Mesenteric fat pad (tissue), 1 donor: ENCODE data around the gene ENO1. TPM values are rescaled to one million over a fixed set of nuclear protein-coding genes. Genes with fewer than 3 reads are reported as not detected.

Experiments used
- DNase-seq: peaks from one replicate; pipeline ENCODE4 v3.0.0-alpha.2; 2020; ENCODE audit warnings: low spot score
- total RNA-seq: library from RNA; stranded (reverse); fragmentation: NEBNext Ultra II Directional; extraction: Animal tissue kit (Norgen Biotek cat#: 25700); gene quantifications from one replicate; pipeline ENCODE4 v1.2.1, GENCODE V29; 2021
- donor health status: DM: yes; HTN: yes; CAD: no.

The ENO1 gene
- total RNA-seq, 1 donor from 2014 or later: 863 TPM

DNA sequence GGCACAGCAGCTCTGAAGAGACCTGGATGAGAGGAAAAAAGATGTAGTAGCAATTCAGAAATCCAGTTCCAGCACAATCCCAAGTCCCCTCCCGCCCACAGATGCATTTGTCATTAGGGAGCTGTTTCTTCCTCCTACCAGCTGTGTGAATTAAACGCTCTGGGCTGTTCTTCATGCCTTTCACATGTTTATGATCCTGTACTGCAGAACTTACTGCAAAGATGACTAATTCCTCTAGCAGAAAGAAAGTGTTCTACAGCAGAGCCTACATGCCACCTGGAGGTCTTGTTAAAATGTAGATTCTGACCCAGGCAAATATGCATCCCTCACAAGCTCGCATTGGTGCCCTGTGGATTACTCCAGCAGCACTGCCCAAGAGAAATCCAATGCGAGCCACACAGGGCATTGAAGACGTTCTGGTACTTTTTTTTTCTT, 6.5 kb downstream of the ENO1 start:
- DNase-seq: no peak

DNA sequence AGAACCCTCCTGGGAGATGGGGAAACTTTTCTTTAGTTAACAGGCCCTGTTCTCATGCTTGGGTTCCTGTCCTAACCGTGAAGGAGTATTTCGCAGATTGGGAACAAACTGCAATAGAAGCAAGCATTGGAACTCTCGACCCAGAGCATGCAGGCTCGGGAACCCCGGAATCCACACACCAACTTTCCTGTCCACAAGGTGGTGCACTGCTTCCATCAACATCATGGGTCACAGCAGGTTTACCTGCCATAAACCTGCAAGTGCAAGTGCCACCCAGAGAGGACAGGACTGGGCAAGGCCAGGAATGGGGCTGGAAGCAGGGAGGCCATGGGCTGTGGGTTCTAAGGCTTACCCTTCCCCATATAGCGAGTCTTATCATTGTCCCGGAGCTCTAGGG, 6.9 kb downstream of the ENO1 start:
- no peak for DNase-seq

DNA sequence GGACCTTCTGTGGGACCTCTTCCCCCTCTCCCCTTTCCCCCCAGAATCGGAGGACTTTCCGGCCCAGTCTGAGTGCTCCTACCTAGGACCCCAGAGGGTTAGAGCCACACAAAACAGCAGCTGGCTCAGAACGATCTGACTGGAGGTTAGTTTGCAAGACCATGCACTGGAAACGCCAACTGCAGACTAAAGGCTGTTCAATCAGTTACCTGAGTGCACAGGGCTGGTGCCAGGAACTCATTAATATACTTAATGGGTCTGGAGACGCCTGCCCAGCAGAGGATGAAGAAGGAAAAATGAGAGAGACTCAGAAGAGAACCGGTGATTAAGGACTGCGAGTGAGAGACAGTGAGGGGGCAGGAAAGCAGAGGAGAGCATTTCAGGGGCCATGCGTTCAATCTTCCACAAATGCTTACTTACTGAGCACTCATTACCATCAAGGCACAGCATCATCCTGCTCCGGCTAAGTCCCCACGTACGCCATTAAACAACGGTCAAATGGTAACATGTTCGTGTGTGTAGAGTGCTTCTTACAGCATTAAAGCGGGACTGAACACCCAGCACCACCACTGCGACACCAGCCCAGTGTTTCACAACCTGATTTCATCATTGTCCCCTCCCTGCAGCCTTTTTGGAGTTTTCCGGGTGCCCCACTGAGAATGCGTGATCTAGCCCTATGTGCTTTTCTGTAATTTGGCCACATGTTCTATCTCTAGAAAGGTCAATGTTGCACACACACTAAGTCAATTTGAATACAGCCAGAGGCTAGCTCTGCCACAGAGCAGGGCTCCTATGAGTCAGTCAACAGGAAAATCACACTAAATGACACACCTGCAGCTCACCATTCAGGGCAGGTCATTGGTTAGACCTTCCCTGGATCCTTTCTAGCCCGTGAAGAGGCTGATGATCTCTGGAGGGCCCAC, 7.6 kb downstream of the ENO1 start:
- DNase-seq: no peak

DNA sequence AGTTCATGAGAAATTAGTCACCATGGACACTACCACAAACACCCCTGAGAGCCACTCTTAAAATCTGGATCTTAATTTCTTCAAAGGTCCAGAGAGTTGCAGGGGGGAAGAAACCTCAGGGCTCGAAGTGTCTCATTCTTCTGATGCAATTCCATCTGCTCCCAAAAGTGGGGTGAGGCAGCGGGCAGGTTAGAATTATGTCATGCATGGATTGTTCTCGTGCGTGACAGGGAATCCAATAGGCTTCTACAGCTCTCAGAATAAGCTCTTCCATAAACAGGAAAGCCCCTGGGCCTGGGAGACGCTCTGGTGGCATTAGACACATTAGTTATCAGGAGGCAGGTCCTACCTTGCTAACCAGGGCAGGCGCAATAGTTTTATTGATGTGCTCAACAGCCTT, 8.4 kb downstream of the ENO1 start:
- no peak for DNase-seq

DNA sequence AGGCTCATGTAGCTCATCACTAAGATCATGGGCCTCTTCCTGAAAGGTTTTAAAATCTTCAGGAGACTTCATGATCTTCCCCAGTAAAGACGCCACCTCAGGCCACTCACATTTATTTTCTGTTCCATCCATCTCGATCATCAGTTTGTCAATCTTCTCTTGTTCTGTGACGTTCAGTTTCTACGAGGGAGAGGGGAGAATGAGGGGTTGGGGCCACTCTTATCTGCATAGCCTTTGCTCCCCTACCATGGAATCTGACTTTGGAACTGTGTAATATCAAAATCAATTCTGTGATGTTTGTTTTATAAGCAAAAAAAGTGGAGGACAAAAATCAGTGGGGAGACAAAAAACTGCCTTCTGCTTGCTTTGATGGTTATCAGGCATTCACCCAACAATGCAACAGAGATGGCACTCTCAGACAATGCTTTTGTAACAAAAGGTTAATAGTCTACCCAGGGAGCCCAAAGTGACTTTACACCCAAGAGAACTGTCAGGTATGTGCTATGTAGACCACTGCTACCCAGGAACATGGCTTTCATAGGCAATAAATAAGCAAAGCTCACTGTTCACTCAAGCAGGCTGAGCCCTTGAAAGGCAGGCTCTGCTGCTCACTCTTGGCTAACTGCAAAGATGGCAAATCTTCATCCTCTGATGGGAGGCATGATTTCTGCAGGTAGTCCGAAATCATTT, 10.5 kb downstream of the ENO1 start:
- no peak for DNase-seq

DNA sequence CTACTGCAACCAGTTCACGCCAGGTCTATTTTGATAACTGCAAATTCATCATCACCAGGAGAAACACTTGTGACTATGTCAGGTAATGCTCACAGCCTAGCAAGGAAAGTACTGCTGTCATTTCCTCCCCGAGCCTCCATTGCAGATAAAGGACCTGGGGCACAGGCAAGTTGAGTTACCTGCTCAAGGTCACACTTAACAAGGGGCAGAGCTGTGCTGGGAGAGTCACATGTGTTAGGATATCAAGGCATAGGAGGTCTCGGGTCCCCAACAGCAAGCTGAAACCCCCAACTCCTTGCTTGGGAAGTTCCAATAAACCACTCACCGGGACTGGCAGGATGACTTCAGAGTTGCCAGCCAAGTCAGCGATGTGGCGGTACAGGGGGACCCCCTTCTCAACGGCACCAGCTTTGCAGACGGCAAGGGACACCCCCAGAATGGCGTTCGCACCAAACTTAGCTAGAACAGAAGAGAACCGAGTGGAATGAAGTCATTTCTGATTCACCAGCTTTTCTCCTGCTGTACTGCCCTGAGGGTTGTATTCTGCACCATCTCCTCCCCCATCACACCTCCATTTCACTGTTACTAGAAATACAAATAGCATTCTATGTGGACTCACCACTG, 11.6 kb downstream of the ENO1 start:
- no peak for DNase-seq

DNA sequence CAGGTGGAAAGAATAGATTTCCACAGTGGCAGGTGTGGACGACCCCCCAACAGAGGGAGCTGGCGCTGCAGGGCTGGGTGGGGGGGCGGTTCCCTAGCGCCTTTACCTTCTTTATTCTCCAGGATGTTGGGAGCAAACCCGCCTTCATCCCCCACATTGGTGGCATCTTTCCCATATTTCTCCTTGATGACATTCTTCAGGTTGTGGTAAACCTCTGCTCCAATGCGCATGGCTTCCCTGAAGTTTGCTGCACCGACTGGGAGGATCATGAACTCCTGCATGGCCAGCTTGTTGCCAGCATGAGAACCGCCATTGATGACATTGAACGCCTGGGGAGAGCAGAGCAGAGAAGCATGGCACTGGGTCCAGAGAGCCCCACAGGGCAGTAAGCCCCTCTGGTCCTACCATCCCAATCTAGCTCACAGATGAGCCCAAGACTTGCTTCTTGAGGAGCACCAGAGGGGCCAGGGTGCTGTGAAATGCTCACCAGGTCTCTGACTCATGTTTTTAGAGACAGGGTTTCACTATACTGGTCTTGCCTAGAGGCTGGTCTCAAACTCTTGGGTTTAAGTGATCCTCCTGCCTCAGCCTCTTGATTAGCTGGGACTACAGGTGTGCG, 12.2 kb downstream of the ENO1 start:
- DNase-seq: no peak

DNA sequence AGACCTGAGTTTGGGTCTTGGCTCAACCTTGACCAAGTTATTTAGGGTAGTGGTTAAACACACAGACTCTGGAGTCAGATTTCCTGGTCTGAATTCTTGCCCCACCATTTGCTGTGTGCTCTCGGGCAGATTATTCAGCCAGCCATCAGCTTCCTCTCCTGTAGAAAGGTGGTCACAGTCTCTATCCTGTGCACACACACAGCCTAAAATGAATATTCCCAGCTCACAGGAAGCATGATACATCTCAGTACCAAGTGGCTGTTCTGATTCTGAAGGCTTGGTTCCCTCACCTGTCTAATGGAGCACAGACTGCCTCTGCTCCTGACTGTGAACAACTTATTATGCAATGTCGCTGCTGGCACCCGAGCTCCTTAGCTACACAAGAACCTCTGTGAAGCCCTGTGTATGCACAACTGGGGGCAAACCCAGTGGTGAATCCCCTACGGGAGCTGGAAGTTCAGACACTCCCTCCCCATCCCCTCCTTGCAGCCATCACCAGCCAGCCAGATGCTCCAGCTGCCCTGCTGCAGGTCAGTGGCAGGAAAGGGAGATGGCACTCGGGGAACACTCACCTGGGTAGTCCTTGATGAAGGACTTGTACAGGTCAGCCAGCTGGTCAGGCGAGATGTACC, 13.7 kb downstream of the ENO1 start:
- DNase-seq: no peak

DNA sequence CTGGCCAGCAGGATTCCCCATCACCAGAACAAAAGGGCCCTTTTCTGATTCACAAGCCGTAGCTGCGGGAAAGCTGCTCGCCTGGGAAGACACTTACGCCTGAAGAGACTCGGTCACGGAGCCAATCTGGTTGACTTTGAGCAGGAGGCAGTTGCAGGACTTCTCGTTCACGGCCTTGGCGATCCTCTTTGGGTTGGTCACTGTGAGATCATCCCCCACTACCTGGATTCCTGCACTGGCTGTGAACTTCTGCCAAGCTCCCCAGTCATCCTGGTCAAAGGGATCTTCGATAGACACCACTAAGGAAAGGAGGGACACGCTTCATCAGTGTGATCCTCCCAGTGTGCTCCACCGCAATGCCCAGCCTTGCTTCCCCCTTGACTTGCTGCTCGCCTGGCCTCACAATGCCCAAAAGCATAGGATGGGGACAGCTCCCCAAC, 14.7 kb downstream of the ENO1 start:
- DNase-seq: no peak

DNA sequence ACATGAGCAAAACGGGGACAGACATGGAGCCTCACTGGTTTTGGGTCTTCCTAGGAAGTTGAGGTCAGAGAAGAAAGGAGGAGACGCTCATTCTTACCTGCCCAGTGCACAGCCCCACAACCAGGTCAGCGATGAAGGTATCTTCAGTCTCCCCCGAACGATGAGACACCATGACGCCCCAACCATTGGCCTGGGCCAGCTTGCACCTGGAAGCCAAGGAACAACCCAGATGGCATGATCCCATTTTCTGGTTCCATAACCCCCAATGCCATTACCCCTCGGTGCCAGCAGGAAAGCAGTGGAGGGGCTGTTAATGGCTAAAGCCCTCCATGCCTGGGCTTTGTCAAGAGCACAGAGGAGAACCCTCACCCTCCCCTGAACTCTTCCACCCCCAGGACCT, 15.3 kb downstream of the ENO1 start:
- DNase-seq: no peak

DNA sequence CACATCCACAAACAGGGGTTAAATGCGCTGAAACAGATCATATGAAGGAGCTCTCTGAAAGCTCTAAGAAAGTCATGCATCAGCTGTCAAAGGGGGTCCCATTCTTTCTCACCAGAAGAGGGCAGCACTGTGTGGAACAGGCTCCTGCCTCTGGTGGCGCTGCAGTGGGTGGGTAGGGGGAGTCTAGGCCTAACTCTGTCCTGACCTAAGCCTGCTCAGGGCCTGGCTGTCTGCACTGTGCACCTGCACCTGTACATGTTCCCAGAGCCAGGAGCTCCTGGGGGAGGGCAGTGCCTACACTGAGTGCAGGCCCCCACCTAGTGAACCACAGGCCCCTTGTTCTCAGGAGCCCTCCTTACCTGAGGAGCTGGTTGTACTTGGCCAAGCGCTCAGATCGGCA, 16.0 kb downstream of the ENO1 start:
- no peak for DNase-seq

DNA sequence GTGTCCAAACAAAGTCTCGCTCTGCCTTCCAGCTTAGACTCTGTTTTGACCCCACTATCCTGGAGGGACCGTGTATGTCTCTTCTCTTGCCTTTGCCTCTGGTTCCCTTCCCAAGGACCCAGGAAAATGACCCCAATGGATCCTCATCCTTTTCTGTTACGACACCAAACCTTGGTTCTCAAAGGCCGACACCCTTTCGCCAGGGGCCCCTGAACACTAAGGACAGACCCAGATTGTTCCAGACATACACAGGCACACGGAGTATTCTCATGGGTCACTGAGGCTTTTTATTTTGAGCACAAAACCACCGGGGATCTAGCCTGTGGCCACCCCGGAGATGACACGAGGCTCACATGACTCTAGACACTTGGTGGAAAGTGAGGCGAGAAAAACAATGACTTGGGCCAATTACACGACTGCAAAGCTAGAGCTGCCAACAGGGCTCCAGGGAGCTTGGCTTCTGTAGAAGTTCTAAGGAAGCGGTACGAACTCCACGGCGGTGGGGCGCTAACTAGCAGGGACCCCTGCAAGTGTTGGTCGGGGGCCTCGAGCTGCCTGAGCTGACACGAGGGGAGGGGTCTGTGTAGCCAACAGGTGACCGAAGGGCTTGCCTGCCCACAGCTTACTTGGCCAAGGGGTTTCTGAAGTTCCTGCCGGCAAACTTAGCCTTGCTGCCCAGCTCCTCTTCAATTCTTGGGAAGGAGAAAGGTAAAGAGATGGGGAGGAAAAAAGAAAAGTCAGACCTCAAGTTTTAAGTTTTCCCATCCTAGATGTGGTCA, 17.6 kb downstream of the ENO1 start:
- DNase-seq: no peak

DNA sequence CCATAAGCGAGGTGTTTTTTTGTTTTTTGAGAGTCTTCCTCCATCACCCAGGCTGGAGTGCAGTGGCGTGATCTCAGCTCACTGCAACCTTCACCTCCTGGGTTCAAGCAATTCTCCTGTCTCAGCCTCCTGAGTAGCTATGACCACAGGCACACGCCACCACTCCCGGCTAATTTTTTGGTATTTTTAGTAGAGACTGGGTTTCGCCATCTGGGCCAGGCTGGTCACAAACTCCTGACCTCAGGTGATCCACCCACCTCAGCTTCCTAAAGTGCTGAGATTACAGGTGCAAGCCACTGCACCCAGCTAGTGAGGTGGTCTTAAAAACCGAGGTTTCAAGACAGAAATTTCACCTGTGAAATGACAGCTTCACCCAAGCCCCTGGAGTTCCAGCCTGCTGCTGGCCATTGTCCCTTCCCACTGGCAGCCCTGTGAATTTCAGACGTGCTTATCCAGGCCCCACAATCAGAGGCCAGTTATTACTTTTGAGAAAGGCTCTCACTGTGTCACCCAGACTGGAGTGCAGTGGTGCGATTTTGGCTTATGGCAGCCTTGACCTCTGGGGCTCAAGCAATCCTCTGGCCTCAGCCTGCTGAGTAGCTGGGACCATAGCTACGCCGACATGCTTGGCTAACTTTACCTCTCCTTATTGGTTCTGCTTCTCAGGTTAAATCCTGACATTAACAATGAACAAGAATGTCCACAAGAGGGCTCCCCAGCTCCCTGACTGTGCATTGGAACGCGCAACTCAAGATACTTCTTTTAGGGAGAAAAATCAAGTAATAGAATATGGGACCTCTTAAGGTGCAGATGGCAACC, 19.4 kb downstream of the ENO1 start:
- DNase-seq: no peak

DNA sequence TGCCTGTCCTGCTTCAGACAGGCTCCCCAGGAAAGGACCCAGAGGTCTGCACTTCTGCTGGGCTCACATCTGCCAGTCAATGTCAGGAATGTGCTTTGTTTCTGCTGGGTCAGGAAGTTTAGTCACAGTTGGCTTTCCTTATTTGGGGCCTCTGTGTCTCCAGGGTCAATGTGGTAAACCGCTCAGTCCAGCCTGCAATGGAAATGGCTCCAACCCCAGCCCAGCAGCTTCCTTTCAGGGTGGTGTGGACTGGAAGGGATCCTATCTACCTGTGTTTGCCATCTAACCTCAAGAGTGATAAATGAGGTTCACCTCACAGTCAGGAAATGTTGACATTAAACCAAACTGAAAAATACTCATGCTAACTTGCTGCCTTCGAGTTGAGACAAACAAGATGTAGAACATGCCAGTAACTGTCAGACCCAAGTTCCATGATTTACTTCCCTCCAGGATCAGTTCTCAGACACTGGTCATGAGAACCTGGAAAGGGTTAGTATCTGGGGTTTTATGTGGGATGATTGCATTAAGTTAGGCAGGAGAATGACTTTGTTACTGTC, 20.3 kb downstream of the ENO1 start:
- no peak for DNase-seq

DNA sequence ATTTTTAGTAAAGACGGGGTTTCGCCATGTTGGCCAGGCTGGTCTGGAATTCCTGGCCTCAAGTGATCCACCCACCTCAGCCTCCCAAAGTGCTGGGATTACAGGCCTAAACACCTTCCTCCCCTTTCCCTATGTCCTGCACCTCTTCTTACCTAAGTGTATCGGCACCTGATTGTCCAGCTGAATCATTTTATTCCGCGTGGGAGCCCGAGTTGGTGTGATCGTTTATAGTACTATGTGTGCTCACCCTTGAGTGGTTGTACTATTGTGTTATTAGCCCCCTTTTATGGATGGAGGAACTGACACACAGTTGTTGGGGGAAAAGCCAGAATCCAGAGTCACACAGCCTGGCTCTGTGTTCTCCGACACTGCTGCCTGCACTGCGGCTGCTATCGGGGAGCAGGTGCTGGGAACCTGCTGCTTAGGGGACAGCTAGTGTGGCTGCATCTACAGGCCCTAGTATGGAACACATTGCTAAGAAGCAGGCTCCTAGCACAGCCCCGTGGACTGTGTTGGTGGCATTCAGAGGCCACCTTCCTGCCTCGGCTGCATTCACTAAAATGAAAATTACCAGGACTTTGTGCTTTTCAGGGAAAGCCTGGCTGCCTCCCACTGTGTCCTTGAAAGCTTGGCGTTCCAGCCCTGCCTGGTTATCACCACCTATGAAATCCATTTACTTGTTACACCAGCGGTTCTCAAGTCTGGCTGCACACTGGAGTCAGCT, 21.6 kb downstream of the ENO1 start:
- DNase-seq: no peak

DNA sequence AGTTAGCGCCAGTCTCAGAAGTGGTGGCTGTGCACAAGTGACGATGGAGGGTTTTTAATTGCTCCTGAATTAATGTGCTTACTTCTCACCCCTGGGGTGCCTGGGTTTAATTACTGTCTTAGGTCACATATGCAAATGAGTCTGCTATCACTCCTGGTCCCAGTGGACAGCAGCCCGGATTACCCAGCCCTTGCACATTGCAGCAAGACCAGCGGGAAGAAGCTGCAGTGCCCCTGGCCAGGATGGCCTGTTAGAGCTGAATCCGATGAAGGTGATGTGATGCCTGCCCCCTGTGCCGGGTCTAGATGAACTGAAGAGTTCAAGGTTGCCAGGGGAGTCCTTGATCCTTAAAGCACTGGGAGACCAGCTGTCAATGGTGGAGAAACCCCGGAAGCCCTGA, 24.2 kb downstream of the ENO1 start:
- no peak for DNase-seq

DNA sequence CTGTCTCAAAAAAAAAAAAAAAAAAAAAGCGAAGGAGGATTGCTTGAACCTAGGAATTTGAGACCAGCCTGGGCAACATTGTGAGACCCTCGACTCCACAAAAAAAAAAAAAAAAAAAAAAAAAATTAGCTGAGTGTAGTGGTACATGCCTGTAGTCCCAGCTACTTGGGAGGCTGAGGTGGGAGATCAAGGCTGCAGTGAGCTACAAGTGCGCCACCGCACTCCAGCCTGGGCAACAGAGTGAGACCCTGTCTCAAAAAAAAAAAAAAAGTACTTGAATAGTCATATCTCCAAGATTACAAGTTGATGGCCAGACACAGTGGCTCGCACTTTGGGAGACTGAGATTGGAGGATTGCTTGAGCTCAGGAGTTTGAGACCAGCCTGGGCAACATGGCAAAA, 27.4 kb downstream of the ENO1 start:
- no peak for DNase-seq

DNA sequence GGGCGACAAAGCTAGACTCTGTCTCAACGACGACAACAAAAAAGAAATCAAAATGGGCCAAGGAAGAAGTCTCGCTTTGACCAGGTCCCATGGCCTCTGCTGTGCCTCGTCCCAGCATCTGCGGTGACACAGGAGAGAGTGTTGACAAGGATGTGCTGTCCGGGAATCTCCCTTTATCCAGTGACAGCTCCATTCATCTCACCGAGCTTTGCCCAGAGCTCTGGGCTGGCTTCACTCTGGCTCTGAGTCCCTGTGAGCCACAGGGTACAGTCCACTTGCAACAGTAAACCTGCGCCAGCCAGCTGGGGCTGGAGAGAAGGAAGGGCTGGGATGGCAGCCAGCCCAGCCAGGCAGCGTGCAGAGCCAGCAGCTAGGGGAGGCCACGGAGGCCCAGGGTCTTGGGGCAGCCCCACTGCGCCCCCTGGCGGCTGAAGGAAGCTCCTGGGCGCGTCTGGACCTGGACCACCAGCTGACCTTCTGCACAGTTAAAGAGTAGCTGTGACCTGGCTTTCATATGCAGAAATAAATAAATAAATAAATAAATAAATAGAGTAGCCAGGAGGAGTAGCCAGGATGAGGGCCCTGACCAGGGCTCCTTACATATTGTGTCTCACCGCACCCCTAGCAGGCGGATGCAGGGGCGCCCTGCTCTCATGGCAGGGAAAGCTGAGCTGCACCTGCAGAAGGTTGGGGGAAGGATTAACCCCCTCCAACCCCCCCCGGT, 29.7 kb downstream of the ENO1 start:
- DNase-seq: peak; percentile 96
